ENCODE results near the gene FBXL5. TPM values are rescaled to one million over a fixed set of nuclear protein-coding genes. Genes with fewer than 3 reads are reported as not detected.

FBXL5 gene, protein sequence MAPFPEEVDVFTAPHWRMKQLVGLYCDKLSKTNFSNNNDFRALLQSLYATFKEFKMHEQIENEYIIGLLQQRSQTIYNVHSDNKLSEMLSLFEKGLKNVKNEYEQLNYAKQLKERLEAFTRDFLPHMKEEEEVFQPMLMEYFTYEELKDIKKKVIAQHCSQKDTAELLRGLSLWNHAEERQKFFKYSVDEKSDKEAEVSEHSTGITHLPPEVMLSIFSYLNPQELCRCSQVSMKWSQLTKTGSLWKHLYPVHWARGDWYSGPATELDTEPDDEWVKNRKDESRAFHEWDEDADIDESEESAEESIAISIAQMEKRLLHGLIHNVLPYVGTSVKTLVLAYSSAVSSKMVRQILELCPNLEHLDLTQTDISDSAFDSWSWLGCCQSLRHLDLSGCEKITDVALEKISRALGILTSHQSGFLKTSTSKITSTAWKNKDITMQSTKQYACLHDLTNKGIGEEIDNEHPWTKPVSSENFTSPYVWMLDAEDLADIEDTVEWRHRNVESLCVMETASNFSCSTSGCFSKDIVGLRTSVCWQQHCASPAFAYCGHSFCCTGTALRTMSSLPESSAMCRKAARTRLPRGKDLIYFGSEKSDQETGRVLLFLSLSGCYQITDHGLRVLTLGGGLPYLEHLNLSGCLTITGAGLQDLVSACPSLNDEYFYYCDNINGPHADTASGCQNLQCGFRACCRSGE
- 81.9 TPM for polyA plus RNA-seq (2013, experiment 1 of 2)
- polyA plus RNA-seq (2013, experiment 2 of 2), result 78.0 TPM

DNA sequence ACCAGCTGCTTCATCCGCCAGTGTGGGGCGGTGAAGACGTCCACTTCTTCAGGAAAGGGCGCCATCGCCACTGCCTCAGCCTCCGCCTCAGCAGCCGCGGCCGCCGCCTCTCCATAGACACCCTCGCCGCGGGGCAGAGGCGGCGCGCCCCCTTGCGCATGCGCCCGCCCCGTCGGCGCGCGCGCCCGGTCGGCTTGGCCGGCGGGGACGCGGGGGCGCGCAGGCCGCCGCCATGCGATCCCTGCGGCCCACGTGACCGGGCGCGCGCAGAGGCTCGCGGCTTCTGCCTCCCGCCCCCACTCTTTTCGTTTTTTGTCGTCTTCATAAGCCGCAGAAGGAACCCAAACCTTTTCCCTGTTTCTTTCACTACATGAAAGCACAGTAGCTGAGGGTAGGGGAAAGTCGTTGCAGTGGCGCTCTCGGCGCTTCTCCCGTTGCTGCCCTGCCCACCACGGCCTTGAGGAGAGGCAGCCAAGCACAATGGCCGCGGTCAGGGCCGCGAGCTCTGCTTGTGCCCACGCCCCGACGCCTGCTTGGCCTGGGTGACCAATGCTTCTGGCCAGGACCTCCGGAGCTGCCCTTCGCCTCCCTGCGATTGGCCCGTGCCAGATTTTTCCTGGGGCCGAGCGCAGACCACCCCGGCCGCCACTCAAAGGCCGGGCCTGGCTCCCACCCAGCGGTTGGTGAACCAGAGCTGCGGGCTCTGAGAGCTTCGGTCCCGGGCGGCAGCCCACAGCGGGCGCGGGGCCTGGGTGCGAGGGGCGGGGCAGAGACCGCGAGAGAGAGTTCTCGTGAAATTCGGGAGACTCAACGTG, at the start of gene FBXL5:
Gene FBXL5, minus strand, starts transcription at position 135 of the 815 bp plus-strand sequence. Its CDS starts 70 bp downstream, at position 65.
- H3K4me3 ChIP-seq (ENCODE audit: extremely low read depth, insufficient read depth, low read length, poor library complexity, severe bottlenecking), result peak within 1 kb of the TSS; percentile 70
- H3K4me1 ChIP-seq (ENCODE audit: control insufficient read depth, insufficient read depth, low read length, poor library complexity, severe bottlenecking), result peaks cover 20% of the 10 kb centered on the region
- peaks cover 31% of the 10 kb centered on the region for H3K36me3 ChIP-seq (ENCODE audit: control insufficient read depth, insufficient read depth, low read length)
- H3K9me3 ChIP-seq (ENCODE audit: control insufficient read depth, low read length), result no peaks in the 10 kb centered on the region
- 30 to 37% methylated on average over 54 to 69 of the region's 85 CpGs for WGBS, 2 experiments (ENCODE audit: insufficient coverage in 2 of 2)
- peak within 1 kb of the TSS; percentile 95 for H3K27ac ChIP-seq (ENCODE audit: low read depth, low read length, severe bottlenecking)

DNA sequence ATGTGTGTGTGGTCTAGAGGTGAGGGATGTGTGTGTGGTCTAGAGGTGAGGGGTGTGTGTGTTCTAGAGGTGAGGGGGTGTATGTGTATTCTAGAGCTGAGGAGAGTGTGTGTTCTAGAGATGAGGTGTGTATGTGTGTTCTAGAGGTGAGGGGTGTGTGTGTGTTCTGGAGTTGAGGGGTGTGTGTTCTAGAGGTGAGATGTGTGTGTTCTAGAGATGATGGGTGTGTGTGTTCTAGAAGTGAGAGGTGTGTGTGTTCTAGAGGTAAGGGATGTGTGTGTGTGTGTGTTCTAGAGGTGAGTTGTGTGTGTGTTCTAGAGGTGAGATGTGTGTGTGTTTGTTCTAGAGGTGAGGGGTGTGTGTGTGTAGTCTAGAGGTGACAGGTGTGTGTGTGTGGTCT, 49.0 kb upstream of the FBXL5 start:
- Histone ChIP-seq H3K36me3 (ENCODE audit: control insufficient read depth, insufficient read depth, low read length) (no peaks in the 10 kb centered on the region), H3K4me1 (ENCODE audit: control insufficient read depth, insufficient read depth, low read length, poor library complexity, severe bottlenecking) (no peaks in the 10 kb centered on the region), H3K27ac (ENCODE audit: low read depth, low read length, severe bottlenecking) (no peak overlapping the region), H3K9me3 (ENCODE audit: control insufficient read depth, low read length) (peaks cover 4% of the 10 kb centered on the region), H3K4me3 (ENCODE audit: extremely low read depth, insufficient read depth, low read length, poor library complexity, severe bottlenecking) (no peak overlapping the region)

DNA sequence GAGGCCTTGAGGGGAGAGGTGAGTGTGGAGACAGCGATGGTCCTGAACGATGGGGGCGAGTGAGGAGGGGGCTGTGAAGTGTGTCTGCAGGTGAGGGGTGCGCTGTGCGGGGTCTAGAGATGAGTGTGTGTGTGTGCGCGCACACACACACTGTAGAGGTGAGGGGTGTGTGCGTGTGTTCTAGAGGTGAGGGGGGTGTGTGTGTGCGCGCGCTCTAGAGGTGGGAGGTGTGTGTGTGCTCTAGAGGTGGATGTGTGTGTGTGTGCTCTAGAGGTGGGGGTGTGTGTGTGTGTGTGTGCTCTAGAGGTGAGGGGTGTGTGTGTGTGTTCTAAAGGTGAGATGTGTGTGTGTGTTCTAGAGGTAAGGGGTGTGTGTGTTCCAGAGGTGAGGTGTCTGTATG, 48.3 kb upstream of the FBXL5 start:
- WGBS, 2 experiments (ENCODE audit: insufficient coverage in 2 of 2), result 89 to 96% methylated on average over 7 to 11 of the region's 11 CpGs
- Histone ChIP-seq H3K36me3 (ENCODE audit: control insufficient read depth, insufficient read depth, low read length) (no peaks in the 10 kb centered on the region), H3K27ac (ENCODE audit: low read depth, low read length, severe bottlenecking) (no peak overlapping the region), H3K4me3 (ENCODE audit: extremely low read depth, insufficient read depth, low read length, poor library complexity, severe bottlenecking) (no peak overlapping the region), H3K4me1 (ENCODE audit: control insufficient read depth, insufficient read depth, low read length, poor library complexity, severe bottlenecking) (no peaks in the 10 kb centered on the region), H3K9me3 (ENCODE audit: control insufficient read depth, low read length) (peaks cover 6% of the 10 kb centered on the region)

DNA sequence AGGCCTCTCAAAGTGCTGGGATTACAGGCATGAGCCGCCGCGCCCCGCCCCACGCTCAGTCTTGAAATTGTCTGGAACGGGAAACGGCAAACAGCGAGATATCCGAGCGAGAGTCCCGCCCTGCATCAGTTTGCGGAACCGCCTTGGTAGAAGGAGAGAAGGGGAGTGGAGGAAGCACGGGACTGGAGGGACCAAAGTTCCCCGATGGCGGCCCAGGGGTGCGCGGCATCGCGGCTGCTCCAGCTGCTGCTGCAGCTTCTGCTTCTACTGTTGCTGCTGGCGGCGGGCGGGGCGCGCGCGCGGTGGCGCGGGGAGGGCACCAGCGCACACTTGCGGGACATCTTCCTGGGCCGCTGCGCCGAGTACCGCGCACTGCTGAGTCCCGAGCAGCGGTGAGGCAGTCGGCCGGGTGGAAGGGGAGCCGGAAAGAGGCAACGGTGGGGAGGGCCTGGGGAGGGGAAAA, 47.8 kb upstream of the FBXL5 start, which contains the start of gene BST1:
Gene BST1, plus strand, starts transcription at position 125 of the 463 bp plus-strand sequence. Its CDS starts 80 bp downstream, at position 205.
- H3K27ac ChIP-seq (ENCODE audit: low read depth, low read length, severe bottlenecking), result no peak within 1 kb of the TSS
- H3K36me3 ChIP-seq (ENCODE audit: control insufficient read depth, insufficient read depth, low read length), result no peaks in the 10 kb centered on the region
- peaks cover 6% of the 10 kb centered on the region for H3K9me3 ChIP-seq (ENCODE audit: control insufficient read depth, low read length)
- H3K4me1 ChIP-seq (ENCODE audit: control insufficient read depth, insufficient read depth, low read length, poor library complexity, severe bottlenecking), result no peaks in the 10 kb centered on the region
- peak within 1 kb of the TSS; percentile 18 for H3K4me3 ChIP-seq (ENCODE audit: extremely low read depth, insufficient read depth, low read length, poor library complexity, severe bottlenecking)
- WGBS, 2 experiments (ENCODE audit: insufficient coverage in 2 of 2), result 59 to 61% methylated on average over 39 to 42 of the region's 43 CpGs

DNA sequence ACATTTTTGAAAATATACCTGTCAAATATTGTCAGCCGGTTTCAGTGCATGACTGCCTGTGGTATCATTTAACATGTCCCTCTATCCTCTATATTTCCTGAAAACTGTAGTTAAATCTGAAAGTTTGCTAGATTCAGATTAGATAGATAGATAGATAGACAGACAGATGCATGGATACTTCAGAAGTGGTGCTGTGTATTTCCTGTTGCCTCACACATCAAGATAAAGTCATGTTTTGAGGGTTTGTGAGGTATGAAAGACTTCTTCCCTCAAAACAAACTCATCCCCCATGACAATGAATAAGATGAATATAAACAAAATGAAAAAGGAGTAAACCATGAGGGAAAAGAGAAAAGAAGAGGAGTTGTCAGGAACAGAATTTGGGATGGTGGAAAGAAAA, 41.7 kb upstream of the FBXL5 start:
- H3K9me3 ChIP-seq (ENCODE audit: control insufficient read depth, low read length), result peaks cover 14% of the 10 kb centered on the region

DNA sequence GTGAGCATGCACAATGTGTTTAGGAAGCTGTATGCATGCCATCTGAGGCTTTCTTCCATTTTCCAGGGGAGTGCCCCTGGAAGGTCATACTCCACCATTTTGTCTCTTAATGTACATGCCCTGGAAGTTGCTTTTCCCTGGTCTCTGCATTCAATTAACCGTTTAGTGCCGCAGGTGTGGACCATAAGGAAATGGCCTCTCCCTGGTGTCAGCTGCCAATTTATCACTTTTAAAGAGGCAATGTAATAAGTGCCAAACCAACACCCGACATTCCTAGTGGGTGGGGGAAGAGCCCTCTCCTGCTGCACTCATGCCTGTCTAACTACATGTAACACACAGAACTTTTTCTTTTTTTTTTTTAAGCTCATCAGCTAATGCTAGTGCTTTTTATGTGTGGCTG, 40.6 kb upstream of the FBXL5 start:
- peak overlapping the region; percentile 71 for H3K27ac ChIP-seq (ENCODE audit: low read depth, low read length, severe bottlenecking)
- H3K9me3 ChIP-seq (ENCODE audit: control insufficient read depth, low read length), result peaks cover 14% of the 10 kb centered on the region
- peaks cover 42% of the 10 kb centered on the region for H3K4me1 ChIP-seq (ENCODE audit: control insufficient read depth, insufficient read depth, low read length, poor library complexity, severe bottlenecking)
- H3K36me3 ChIP-seq (ENCODE audit: control insufficient read depth, insufficient read depth, low read length), result peaks cover 4% of the 10 kb centered on the region
- no peak overlapping the region for H3K4me3 ChIP-seq (ENCODE audit: extremely low read depth, insufficient read depth, low read length, poor library complexity, severe bottlenecking)
- WGBS, 2 experiments (ENCODE audit: insufficient coverage in 2 of 2), result 75 to 86% methylated on average over 1 to 2 of the region's 3 CpGs

More for the DNA sequence above, 41.7 kb upstream of the FBXL5 start:
- Histone ChIP-seq H3K4me3 (ENCODE audit: extremely low read depth, insufficient read depth, low read length, poor library complexity, severe bottlenecking) (no peak overlapping the region), H3K27ac (ENCODE audit: low read depth, low read length, severe bottlenecking) (no peak overlapping the region), H3K36me3 (ENCODE audit: control insufficient read depth, insufficient read depth, low read length) (peaks cover 4% of the 10 kb centered on the region), H3K4me1 (ENCODE audit: control insufficient read depth, insufficient read depth, low read length, poor library complexity, severe bottlenecking) (peaks cover 31% of the 10 kb centered on the region)
- WGBS, 2 experiments (ENCODE audit: insufficient coverage in 2 of 2), result no CpG with 5 or more reads among the region's 1 CpG

DNA sequence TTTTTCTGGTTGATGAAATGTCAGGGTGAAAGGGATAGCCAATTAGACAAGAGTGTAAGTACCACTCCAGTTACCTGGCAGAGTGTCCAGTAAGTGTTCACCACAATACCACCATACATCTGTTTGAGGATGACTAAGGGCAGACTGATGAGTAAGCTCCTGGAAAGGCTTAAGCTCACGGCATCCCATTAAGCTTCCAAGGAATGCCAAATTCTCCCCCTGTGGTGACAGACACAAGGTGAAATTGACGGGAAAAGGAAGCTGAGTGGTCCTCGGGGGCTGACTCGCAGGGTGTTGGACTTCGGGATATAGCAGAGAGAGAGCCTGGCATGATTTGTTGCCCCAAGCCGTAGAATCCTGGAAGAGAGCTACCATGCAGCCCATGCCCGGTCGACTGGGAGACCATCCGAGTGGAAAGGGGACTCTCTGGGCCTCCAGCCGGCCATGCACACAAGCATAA, 40.1 kb upstream of the FBXL5 start:
- peaks cover 44% of the 10 kb centered on the region for H3K4me1 ChIP-seq (ENCODE audit: control insufficient read depth, insufficient read depth, low read length, poor library complexity, severe bottlenecking)
- peaks cover 4% of the 10 kb centered on the region for H3K36me3 ChIP-seq (ENCODE audit: control insufficient read depth, insufficient read depth, low read length)
- H3K9me3 ChIP-seq (ENCODE audit: control insufficient read depth, low read length), result peaks cover 14% of the 10 kb centered on the region
- no peak overlapping the region for H3K4me3 ChIP-seq (ENCODE audit: extremely low read depth, insufficient read depth, low read length, poor library complexity, severe bottlenecking)
- H3K27ac ChIP-seq (ENCODE audit: low read depth, low read length, severe bottlenecking), result peak overlapping the region; percentile 71
- WGBS, 2 experiments (ENCODE audit: insufficient coverage in 2 of 2), result 75 to 76% methylated on average over 7 to 9 of the region's 10 CpGs

DNA sequence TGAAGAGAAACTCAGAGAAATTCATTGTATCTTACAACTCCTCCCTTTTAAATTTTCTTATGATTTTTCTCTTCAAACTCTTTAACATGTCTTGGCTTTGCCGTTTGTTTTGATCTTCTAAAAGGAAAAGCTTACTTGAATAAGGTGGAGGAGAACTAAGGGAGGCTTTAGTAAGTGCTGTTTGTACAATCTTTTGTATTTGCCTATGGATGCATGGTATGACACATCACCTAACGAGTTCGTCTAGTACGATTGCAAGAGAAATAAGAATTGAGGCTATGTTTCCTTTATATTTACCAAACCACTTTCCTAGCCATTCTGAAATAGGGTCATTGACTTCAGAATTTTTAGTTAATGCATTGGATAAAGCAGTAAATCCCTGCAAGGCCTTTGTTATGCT, 39.3 kb upstream of the FBXL5 start:
- 100% methylated on average over 1 of the region's 4 CpGs; no CpG with 5 or more reads in 1 of the 2 experiments for WGBS, 2 experiments (ENCODE audit: insufficient coverage in 2 of 2)
- H3K27ac ChIP-seq (ENCODE audit: low read depth, low read length, severe bottlenecking), result no peak overlapping the region
- H3K9me3 ChIP-seq (ENCODE audit: control insufficient read depth, low read length), result peaks cover 13% of the 10 kb centered on the region
- peaks cover 51% of the 10 kb centered on the region for H3K4me1 ChIP-seq (ENCODE audit: control insufficient read depth, insufficient read depth, low read length, poor library complexity, severe bottlenecking)
- H3K36me3 ChIP-seq (ENCODE audit: control insufficient read depth, insufficient read depth, low read length), result peaks cover 6% of the 10 kb centered on the region
- H3K4me3 ChIP-seq (ENCODE audit: extremely low read depth, insufficient read depth, low read length, poor library complexity, severe bottlenecking), result no peak overlapping the region

DNA sequence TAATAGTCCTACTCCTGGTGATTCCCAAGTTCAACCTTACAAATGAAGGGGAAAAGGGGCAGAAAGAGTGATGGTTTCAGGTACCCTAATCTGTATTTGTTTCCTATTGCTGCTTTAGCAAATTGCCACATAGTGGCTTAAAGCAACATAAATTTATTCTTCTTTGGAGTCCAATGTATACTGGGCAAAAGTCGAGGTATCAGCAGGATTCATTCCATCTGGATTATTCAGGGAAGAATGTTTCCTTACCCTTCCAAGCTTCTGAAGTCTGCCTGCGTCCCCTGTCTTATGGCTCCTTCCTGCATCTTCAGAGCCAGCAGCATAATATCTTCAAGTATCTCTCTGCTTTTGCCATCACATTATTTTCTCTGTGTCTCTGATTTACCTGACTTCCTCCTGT, 37.4 kb upstream of the FBXL5 start:
- WGBS, 2 experiments (ENCODE audit: insufficient coverage in 2 of 2), result 82 to 86% methylated on average over 1 to 2 of the region's 2 CpGs
- Histone ChIP-seq H3K9me3 (ENCODE audit: control insufficient read depth, low read length) (peaks cover 8% of the 10 kb centered on the region), H3K4me1 (ENCODE audit: control insufficient read depth, insufficient read depth, low read length, poor library complexity, severe bottlenecking) (peaks cover 51% of the 10 kb centered on the region), H3K4me3 (ENCODE audit: extremely low read depth, insufficient read depth, low read length, poor library complexity, severe bottlenecking) (no peak overlapping the region), H3K27ac (ENCODE audit: low read depth, low read length, severe bottlenecking) (peak overlapping the region; percentile 99), H3K36me3 (ENCODE audit: control insufficient read depth, insufficient read depth, low read length) (peaks cover 19% of the 10 kb centered on the region)

Measured in mesodermal cell (in vitro differentiated cells).